NB4 (cell line): ENCODE results near the gene CKS1B.

Experiments used
- DNase-seq: peaks from one replicate; pipeline ENCODE4 v3.0.0; 2010; ENCODE audit warnings: low read depth
- H3K4me3 ChIP-seq: one replicate; pipeline ENCODE4 v1.5.1; 2011; ENCODE audit warnings: mild to moderate bottlenecking, low read depth, low read length, moderate library complexity
- MYC ChIP-seq: IDR thresholded peaks from 2 replicates; pipeline ENCODE4 v1.6.1; 2011; ENCODE audit warnings: low read depth, low read length
- POLR2A ChIP-seq: IDR thresholded peaks from 2 replicates; pipeline ENCODE4 v1.6.1; 2011; ENCODE audit warnings: mild to moderate bottlenecking; ENCODE audit not compliant: insufficient read length; ENCODE audit errors: extremely low read depth
- TF ChIP-seq, protein P1 (sequence below): IDR thresholded peaks from 2 replicates; pipeline ENCODE4 v1.6.1; 2011; ENCODE audit warnings: low read depth, low read length
- TF ChIP-seq, protein P2 (sequence below): IDR thresholded peaks from one replicate; pipeline ENCODE4 v1.5.1; 2012; ENCODE audit warnings: low read depth, low read length

Gene CKS1B

DNA sequence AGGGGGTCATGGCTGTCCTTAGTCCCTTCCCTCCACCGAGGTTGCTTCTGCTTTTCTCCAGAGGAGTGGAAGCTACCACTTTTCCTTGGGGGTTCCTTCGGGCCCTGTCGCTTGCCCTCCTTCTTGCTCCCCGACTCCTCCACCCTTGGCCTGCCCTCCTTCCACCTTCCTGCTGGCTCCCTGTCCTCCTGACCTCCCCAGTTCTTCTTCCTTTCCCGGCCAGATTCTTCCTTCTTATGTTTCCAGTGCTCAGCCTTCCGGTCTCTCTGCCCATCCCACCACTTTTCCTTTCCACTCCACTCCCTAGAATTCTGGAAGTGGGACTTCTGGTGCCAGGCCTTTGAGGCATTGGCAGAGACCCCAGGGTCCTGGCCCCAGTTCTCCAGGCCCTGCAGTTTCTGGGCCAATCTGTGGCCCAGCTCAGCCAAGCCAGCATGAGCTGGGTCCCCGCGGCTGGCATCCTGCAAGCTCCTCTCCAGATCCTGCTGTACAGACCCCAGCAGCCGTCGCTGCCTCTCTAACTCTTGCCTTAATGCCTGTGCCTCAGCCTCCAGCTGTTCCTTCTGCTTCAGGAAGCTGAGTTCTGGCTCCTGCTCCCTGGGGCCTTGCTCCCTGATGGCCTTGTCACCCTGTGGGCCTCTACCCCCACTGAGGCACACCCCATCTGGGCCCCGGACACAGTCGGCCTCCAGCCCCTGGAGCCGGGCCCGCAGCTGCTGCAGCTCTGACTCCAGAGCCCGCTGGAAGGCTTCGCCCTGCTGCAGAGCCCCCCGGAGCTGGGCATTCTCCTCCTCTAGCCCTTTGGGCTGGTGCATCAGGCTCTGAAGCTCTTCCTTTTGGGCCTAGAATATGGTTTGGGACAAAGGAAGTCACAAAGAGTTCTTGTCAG, 28.3 kb upstream of the CKS1B start:
- no peak overlapping the region for H3K4me3 ChIP-seq
- DNase-seq = no peak
- TF ChIP-seq, protein P1, sequence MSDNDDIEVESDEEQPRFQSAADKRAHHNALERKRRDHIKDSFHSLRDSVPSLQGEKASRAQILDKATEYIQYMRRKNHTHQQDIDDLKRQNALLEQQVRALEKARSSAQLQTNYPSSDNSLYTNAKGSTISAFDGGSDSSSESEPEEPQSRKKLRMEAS = no peak
- TF ChIP-seq, protein P2, sequence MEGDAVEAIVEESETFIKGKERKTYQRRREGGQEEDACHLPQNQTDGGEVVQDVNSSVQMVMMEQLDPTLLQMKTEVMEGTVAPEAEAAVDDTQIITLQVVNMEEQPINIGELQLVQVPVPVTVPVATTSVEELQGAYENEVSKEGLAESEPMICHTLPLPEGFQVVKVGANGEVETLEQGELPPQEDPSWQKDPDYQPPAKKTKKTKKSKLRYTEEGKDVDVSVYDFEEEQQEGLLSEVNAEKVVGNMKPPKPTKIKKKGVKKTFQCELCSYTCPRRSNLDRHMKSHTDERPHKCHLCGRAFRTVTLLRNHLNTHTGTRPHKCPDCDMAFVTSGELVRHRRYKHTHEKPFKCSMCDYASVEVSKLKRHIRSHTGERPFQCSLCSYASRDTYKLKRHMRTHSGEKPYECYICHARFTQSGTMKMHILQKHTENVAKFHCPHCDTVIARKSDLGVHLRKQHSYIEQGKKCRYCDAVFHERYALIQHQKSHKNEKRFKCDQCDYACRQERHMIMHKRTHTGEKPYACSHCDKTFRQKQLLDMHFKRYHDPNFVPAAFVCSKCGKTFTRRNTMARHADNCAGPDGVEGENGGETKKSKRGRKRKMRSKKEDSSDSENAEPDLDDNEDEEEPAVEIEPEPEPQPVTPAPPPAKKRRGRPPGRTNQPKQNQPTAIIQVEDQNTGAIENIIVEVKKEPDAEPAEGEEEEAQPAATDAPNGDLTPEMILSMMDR = no peak
- no peak for TF ChIP-seq MYC
- no peak for TF ChIP-seq POLR2A

DNA sequence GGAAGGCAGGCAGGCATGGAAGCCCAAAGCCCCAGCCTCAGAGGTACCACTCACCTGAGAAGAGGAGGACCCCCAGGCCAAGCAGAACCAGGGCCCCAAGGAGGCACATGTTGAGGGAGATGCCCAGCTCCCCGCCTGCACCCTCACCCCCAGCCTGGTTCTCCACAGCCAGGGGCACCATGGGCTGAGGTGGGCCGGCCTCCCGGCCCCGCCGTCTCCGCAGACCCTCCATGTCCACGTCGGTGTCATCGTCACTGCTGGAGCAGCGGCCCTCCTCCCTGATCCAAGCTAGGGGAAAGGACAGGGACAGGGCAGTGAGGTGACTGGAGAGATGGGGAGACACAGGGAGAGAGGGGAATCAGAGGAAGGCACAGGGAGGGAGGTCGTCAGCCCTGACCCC, 26.4 kb upstream of the CKS1B start:
- TF ChIP-seq, protein P1 = no peak
- TF ChIP-seq POLR2A (no peak), MYC (no peak)
- TF ChIP-seq, protein P2 = no peak
- H3K4me3 ChIP-seq = no peak overlapping the region
- no peak for DNase-seq

DNA sequence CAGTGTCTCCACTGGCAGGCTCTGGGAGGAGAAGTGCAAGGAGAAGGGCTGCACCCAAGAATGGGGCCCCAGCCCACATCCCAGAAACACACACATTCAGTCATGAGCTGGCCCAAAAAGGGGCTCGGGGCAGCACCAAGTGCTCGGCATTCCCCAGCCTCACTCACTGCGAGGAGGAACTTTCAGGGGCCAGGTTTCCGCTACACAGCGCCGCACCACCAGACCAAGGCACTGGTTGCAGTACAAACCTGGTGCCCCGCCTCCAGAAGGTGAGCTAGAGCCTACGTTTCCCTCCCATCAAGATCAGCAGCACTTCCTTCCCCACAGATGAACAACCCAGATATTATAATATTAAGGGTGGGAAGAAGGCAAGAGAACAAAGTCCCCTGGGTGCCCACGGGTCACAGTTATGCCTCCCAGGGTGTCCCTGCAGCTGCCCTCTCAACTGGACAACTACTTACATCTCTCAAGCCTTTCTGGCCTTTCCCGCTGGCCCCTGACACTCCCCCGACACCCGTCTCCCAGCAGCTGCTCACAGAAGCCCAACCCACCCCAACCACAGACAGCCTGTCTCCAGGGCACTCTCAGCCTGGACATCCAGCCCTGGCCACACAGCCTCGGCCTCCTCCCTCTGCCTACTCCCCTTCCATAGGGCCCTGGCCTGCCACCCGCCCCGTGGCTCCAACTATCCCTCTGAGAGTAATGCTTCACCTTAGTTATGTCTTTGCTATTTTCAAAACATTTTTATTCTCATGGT, 22.4 kb upstream of the CKS1B start:
- H3K4me3 ChIP-seq = no peak overlapping the region
- no peak for DNase-seq
- TF ChIP-seq, protein P2 = no peak
- TF ChIP-seq, protein P1 = no peak
- TF ChIP-seq MYC (no peak), POLR2A (no peak)

DNA sequence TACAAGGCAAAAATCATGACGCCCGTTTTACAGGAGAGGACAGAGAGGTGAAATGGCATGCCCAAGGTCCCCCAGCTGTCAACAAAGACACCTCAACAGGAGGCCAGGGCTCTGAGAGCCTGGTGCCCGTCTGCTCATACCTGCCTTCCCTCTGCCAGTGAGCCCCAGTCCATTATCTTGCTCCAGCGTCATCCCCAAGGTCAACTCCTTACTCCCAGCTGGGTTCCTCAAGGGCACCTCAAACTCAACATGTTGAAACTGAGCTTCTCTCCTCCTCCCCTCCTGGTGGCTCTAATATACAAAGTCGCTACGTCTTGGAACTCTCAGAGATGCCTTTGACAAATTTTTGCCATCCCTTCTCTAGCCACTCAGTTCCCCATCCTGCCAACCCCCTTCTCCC, 21.8 kb upstream of the CKS1B start:
- H3K4me3 ChIP-seq = no peak overlapping the region
- TF ChIP-seq MYC = no peak
- TF ChIP-seq POLR2A = no peak
- TF ChIP-seq, protein P1 = no peak
- TF ChIP-seq, protein P2 = no peak

DNA sequence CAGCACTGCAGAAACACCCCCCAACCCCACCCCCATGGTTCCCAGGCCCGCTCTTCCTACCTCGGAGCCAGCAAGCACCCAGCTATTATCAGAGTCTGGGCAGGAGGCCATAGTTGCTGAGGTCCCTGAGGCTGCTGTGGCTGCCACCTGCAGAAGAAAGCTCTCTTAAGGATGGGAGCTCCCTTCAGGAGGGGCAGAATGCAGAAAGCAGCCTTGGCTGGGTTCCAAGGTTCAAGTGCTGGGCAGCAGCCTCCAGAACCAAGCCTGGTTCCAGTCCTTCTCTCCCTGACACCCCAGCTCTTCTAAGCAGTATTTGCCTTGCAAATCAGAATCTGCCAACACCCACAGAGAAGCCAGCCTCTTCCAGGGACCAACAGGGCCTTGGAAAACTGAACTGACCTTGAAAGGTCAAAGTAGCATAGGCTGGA, 20.9 kb upstream of the CKS1B start:
- TF ChIP-seq, protein P1 = no peak
- no peak for TF ChIP-seq POLR2A
- TF ChIP-seq, protein P2 = no peak
- no peak for TF ChIP-seq MYC
- DNase-seq = no peak
- H3K4me3 ChIP-seq = no peak overlapping the region

More for the DNA sequence above, 21.8 kb upstream of the CKS1B start:
- DNase-seq = no peak
